Epithelial cell of proximal tubule (primary cell): ENCODE data around the gene OSBPL2. TPM values are rescaled to one million over a fixed set of nuclear protein-coding genes. Genes with fewer than 3 reads are reported as not detected.

Source experiments
- DNase-seq: peaks from one replicate; pipeline ENCODE4 v3.0.0-alpha.2; 2011; ENCODE audit warnings: low read depth
- H3K4me3 ChIP-seq: 2 replicates; pipeline ENCODE4 v1.5.1; 2011; ENCODE audit warnings: low read depth, mild to moderate bottlenecking, low read length
- total RNA-seq: library from RNA; depleted of rRNA; stranded (reverse); fragments of >200 nt; gene quantifications from 2 replicates; pipeline ENCODE4 v1.2.3, GENCODE V29; 2015
- TF ChIP-seq, protein P1 (sequence below): conservative IDR thresholded peaks from 2 replicates; pipeline ENCODE4 v1.5.1; 2012; ENCODE audit warnings: low read depth, mild to moderate bottlenecking, low read length

The OSBPL2 gene
- total RNA-seq, 1 donor from 2014 or later = 20.6 TPM

DNA sequence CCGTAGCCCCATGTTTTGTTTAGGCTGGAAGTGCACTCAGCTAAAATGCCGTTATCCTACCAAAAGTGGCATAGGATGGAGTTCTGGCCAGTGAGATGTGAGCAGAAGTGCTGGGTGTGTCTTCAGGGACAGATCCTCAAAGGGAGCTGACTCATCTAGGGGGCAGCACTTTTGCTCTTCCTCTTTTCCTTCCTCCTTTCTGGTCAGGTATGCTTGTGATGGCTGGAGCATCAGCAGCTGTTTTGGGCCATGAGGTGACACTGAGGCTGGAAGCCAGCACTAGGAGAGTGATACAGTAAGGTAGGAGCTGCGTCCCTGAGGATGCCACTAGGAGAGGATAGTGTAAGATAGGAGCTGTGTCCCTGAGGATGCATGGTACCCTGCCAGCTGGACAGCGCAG is 4.6 kb upstream of the OSBPL2 start:
- no peak for DNase-seq
- H3K4me3 ChIP-seq = no peak overlapping the region
- TF ChIP-seq, protein P1, sequence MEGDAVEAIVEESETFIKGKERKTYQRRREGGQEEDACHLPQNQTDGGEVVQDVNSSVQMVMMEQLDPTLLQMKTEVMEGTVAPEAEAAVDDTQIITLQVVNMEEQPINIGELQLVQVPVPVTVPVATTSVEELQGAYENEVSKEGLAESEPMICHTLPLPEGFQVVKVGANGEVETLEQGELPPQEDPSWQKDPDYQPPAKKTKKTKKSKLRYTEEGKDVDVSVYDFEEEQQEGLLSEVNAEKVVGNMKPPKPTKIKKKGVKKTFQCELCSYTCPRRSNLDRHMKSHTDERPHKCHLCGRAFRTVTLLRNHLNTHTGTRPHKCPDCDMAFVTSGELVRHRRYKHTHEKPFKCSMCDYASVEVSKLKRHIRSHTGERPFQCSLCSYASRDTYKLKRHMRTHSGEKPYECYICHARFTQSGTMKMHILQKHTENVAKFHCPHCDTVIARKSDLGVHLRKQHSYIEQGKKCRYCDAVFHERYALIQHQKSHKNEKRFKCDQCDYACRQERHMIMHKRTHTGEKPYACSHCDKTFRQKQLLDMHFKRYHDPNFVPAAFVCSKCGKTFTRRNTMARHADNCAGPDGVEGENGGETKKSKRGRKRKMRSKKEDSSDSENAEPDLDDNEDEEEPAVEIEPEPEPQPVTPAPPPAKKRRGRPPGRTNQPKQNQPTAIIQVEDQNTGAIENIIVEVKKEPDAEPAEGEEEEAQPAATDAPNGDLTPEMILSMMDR = no peak

DNA sequence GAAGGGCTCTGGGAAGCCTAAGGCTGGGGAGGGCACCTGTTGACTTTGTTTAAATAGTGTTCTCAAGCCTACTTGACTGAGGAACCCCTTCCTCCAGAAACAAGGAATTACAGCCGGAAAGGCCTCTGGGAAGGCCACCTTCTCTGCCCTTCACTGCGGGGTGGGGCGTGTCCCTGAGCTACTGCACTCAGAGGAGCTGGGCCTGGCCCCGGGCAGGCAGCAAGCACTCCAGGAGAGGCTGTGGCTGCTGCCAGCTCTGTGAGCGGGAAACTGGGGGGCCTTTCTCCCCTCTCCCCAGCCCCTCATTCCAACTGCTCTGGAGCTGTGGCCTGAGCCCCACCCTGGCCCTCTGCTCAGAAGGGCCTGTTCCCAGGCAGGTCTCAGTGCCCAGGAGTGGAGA is 4.0 kb upstream of the OSBPL2 start:
- no peak overlapping the region for H3K4me3 ChIP-seq
- DNase-seq = no peak
- TF ChIP-seq, protein P1 = no peak

DNA sequence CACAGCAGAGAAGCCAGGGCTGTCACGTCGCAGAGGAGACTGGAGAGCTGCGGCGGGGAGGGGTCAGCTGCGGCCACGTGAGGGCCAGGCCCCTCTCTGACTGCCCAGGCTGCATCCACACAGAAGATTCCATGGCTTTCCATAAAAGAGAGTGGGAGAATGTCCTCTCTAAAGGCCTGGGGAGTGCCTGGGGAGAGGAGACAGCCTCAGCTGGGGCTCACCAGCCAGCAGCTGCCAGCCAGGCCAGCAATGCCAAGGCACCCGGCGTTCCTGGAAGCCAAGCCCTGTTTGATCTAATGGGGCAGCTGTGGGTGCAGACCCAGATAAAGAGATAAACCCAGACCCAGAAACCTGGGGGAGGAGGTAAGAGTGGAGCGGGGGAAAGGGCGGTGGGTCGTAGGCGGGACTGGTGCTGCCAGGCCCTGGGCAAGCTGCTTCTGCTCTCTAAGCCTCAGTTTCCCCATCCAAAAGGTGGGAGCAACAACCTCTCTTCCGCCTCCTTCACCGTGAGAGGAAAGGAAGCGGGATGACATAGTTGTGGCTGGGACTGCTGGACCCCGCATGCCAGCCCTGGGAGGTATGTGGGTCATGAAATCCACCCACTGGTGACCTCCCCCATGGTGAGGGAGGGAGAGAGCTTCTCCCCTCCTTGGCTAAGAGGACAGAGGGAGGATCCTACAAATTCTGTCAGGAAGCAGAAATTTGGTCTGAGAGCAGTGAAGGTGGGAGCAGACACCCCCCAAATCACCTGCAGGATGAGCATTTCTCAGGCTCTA is 3.1 kb upstream of the OSBPL2 start:
- no peak for DNase-seq
- TF ChIP-seq, protein P1 = no peak

DNA sequence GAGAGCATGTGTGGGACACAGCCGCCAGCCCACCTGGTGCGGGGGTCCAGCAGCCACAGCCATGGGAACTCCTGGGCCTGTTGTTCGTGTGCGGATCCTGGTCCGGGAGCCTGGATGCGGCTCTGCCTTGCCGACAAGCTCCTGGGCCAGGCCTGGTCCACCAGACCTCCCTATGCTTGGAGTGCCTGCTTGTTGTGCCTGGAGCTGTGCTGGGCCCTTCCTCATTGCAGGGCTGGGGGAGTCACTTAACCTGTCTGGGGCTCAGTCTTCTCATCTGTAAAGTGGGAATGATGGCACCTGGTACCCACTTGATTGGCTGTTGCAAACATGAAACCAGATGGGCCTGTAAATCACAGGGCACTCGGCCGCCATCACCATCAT is 2.6 kb upstream of the OSBPL2 start:
- no peak overlapping the region for H3K4me3 ChIP-seq
- TF ChIP-seq, protein P1 = no peak
- DNase-seq = no peak

More for the DNA sequence above, 3.1 kb upstream of the OSBPL2 start:
- H3K4me3 ChIP-seq = no peak overlapping the region

DNA sequence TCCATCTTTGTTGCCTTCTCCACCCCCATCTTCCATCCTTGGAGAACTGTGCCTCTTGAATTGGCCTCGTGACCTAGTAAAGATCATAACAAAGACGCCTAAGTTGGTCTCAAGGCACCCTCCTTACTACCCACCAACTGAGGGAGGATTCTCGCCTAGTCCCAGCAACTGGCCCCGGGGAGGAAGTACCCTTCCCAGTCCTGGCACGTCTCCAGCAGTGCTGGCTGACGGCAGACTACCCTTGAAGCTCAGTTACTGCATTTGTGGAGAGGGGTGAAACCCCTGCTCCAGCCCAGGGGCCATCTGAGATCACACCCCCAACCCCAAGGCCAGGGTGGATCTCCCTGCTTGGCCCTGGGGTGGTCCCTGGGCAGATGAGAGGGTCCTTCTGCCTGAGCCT is 2.1 kb upstream of the OSBPL2 start:
- DNase-seq = no peak
- TF ChIP-seq, protein P1 = no peak
- H3K4me3 ChIP-seq = no peak overlapping the region

DNA sequence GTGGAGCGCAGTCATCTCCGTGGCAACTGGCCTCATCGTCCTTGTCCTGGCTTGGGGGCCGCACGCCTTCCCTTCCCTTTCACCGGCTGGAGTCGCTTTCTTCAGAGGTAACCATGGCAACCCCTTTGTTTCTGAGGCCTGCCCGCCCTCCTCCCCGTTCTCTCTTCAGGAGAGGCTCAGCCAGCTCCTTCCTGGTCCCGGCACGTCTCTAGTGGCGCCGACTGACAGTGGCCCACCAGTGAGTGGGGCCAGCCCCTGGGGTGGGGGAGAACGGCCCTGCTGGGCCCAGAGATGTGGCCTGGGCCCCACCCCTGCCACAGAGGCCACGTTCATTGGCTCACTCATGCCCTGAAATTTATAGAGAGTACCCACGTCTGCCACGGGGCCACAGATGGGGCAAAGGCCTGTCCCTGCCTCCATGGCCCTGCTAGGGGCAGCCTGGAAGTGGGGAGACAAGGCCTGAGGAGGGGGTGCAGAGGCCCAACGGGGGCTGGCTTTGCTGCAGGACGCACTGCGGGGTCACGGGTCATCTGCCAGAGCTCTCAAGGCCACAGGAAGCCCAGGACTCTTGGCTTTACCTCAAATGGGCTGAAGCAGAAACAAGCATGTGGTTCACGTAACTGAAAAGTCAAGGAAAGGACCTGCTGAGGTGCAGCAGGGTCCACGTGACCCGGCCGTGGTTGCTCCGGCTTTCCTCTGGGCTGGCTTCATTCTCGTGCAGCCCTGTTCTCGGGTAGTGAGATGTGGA is 1.4 kb upstream of the OSBPL2 start:
- TF ChIP-seq, protein P1 = no peak
- no peak overlapping the region for H3K4me3 ChIP-seq
- DNase-seq = no peak
